ENCODE results near the gene RHBDD3.

RHBDD3 gene

GRCh38 chr22:29267858-29268510 lies at the start of gene RHBDD3, which contains the start of gene EWSR1:
Gene RHBDD3, minus strand, starts transcription at chr22:29267981. Its CDS starts 2,355 bp downstream, at chr22:29265626.
Gene EWSR1, plus strand, starts transcription at chr22:29268268. Its CDS starts 69 bp downstream, at chr22:29268337.
- Histone ChIP-seq H3K36me3 (ENCODE audit: control insufficient read depth, insufficient read depth, low read length) (peaks cover 64% of the 10 kb centered on the region), H3K4me1 (ENCODE audit: control insufficient read depth, insufficient read depth, low read length) (peaks cover 27% of the 10 kb centered on the region), H3K27ac (ENCODE audit: low read depth, low read length) (peak within 1 kb of the TSS; percentile 100), H3K9ac (ENCODE audit: low read depth, low read length) (peak within 1 kb of the TSS; percentile 100), H3K9me3 (ENCODE audit: control insufficient read depth, insufficient read depth, low read length) (no peaks in the 10 kb centered on the region), H3K4me3 (ENCODE audit: low read depth, low read length) (peak within 1 kb of the TSS; percentile 95), H3K27me3 (ENCODE audit: control insufficient read depth, insufficient read depth, low read length) (no peaks in the 10 kb centered on the region)

- no peak overlapping the region; the same call in 1 of the 2 replicates for H3K4me3 ChIP-seq (ENCODE audit: low read depth, low read length)
- H3K27me3 ChIP-seq (ENCODE audit: control insufficient read depth, insufficient read depth, low read length) = peaks cover 46% of the 10 kb centered on the region
- no peaks in the 10 kb centered on the region for H3K9me3 ChIP-seq (ENCODE audit: control insufficient read depth, insufficient read depth, low read length)
- H3K9ac ChIP-seq (ENCODE audit: low read depth, low read length) = no peak overlapping the region
- no peak overlapping the region for H3K27ac ChIP-seq (ENCODE audit: low read depth, low read length)
- H3K36me3 ChIP-seq (ENCODE audit: control insufficient read depth, insufficient read depth, low read length) = no peaks in the 10 kb centered on the region
- no peaks in the 10 kb centered on the region for H3K4me1 ChIP-seq (ENCODE audit: control insufficient read depth, insufficient read depth, low read length)
These were observed 48.5 kb upstream of the RHBDD3 start for GRCh38 chr22:29316141-29316828.

- Histone ChIP-seq H3K27ac (ENCODE audit: low read depth, low read length) (no peak within 1 kb of the TSS), H3K27me3 (ENCODE audit: control insufficient read depth, insufficient read depth, low read length) (peaks cover 46% of the 10 kb centered on the region), H3K4me1 (ENCODE audit: control insufficient read depth, insufficient read depth, low read length) (peaks cover 6% of the 10 kb centered on the region; the same call in 1 of the 2 replicates), H3K9me3 (ENCODE audit: control insufficient read depth, insufficient read depth, low read length) (no peaks in the 10 kb centered on the region), H3K4me3 (ENCODE audit: low read depth, low read length) (peak within 1 kb of the TSS; percentile 40; the same call in 1 of the 2 replicates), H3K9ac (ENCODE audit: low read depth, low read length) (no peak within 1 kb of the TSS), H3K36me3 (ENCODE audit: control insufficient read depth, insufficient read depth, low read length) (no peaks in the 10 kb centered on the region)
These were observed 47.7 kb upstream of the RHBDD3 start, which contains the start of gene RASL10A for GRCh38 chr22:29315286-29316140. Gene RASL10A, minus strand, starts transcription at chr22:29315697. Its CDS starts 451 bp downstream, at chr22:29315246.

GRCh38 chr22:29314537-29315285 lies 46.9 kb upstream of the RHBDD3 start:
- no peaks in the 10 kb centered on the region for H3K36me3 ChIP-seq (ENCODE audit: control insufficient read depth, insufficient read depth, low read length)
- H3K4me1 ChIP-seq (ENCODE audit: control insufficient read depth, insufficient read depth, low read length) = peaks cover 6% of the 10 kb centered on the region; the same call in 1 of the 2 replicates
- no peaks in the 10 kb centered on the region for H3K9me3 ChIP-seq (ENCODE audit: control insufficient read depth, insufficient read depth, low read length)
- no peak overlapping the region for H3K9ac ChIP-seq (ENCODE audit: low read depth, low read length)
- peaks cover 46% of the 10 kb centered on the region for H3K27me3 ChIP-seq (ENCODE audit: control insufficient read depth, insufficient read depth, low read length)
- peak overlapping the region; percentile 37; the same call in 1 of the 2 replicates for H3K4me3 ChIP-seq (ENCODE audit: low read depth, low read length)
- H3K27ac ChIP-seq (ENCODE audit: low read depth, low read length) = no peak overlapping the region

- H3K36me3 ChIP-seq (ENCODE audit: control insufficient read depth, insufficient read depth, low read length) = no peaks in the 10 kb centered on the region
These were observed 46.0 kb upstream of the RHBDD3 start for GRCh38 chr22:29313576-29314466.

GRCh38 chr22:29313126-29313575 lies 45.4 kb upstream of the RHBDD3 start:
- Histone ChIP-seq H3K27me3 (ENCODE audit: control insufficient read depth, insufficient read depth, low read length) (peaks cover 46% of the 10 kb centered on the region), H3K4me1 (ENCODE audit: control insufficient read depth, insufficient read depth, low read length) (peaks cover 6% of the 10 kb centered on the region; the same call in 1 of the 2 replicates), H3K9me3 (ENCODE audit: control insufficient read depth, insufficient read depth, low read length) (no peaks in the 10 kb centered on the region), H3K27ac (ENCODE audit: low read depth, low read length) (no peak overlapping the region), H3K36me3 (ENCODE audit: control insufficient read depth, insufficient read depth, low read length) (no peaks in the 10 kb centered on the region), H3K4me3 (ENCODE audit: low read depth, low read length) (no peak overlapping the region), H3K9ac (ENCODE audit: low read depth, low read length) (no peak overlapping the region)

More at GRCh38 chr22:29313576-29314466, 46.0 kb upstream of the RHBDD3 start:
- H3K4me1 ChIP-seq (ENCODE audit: control insufficient read depth, insufficient read depth, low read length) = peaks cover 6% of the 10 kb centered on the region; the same call in 1 of the 2 replicates
- no peak overlapping the region for H3K27ac ChIP-seq (ENCODE audit: low read depth, low read length)
- H3K27me3 ChIP-seq (ENCODE audit: control insufficient read depth, insufficient read depth, low read length) = peaks cover 46% of the 10 kb centered on the region
- no peak overlapping the region for H3K9ac ChIP-seq (ENCODE audit: low read depth, low read length)
- no peaks in the 10 kb centered on the region for H3K9me3 ChIP-seq (ENCODE audit: control insufficient read depth, insufficient read depth, low read length)
- no peak overlapping the region for H3K4me3 ChIP-seq (ENCODE audit: low read depth, low read length)

- H3K27me3 ChIP-seq (ENCODE audit: control insufficient read depth, insufficient read depth, low read length) = peaks cover 49% of the 10 kb centered on the region
These were observed 44.7 kb upstream of the RHBDD3 start for GRCh38 chr22:29312218-29313125.

GRCh38 chr22:29311464-29312217 lies 43.9 kb upstream of the RHBDD3 start:
- peaks cover 6% of the 10 kb centered on the region; the same call in 1 of the 2 replicates for H3K4me1 ChIP-seq (ENCODE audit: control insufficient read depth, insufficient read depth, low read length)
- no peak overlapping the region for H3K4me3 ChIP-seq (ENCODE audit: low read depth, low read length)
- peaks cover 44% of the 10 kb centered on the region for H3K27me3 ChIP-seq (ENCODE audit: control insufficient read depth, insufficient read depth, low read length)
- H3K36me3 ChIP-seq (ENCODE audit: control insufficient read depth, insufficient read depth, low read length) = no peaks in the 10 kb centered on the region
- H3K9ac ChIP-seq (ENCODE audit: low read depth, low read length) = no peak overlapping the region
- H3K27ac ChIP-seq (ENCODE audit: low read depth, low read length) = no peak overlapping the region
- H3K9me3 ChIP-seq (ENCODE audit: control insufficient read depth, insufficient read depth, low read length) = no peaks in the 10 kb centered on the region

More at GRCh38 chr22:29312218-29313125, 44.7 kb upstream of the RHBDD3 start:
- Histone ChIP-seq H3K9ac (ENCODE audit: low read depth, low read length) (no peak overlapping the region), H3K9me3 (ENCODE audit: control insufficient read depth, insufficient read depth, low read length) (no peaks in the 10 kb centered on the region), H3K27ac (ENCODE audit: low read depth, low read length) (no peak overlapping the region), H3K4me3 (ENCODE audit: low read depth, low read length) (no peak overlapping the region), H3K36me3 (ENCODE audit: control insufficient read depth, insufficient read depth, low read length) (no peaks in the 10 kb centered on the region), H3K4me1 (ENCODE audit: control insufficient read depth, insufficient read depth, low read length) (peaks cover 6% of the 10 kb centered on the region; the same call in 1 of the 2 replicates)

Data from HUES48 (cell line).